HCT116 (cell line): ENCODE measurements around the gene FAM184A. TPM values are rescaled to one million over a fixed set of nuclear protein-coding genes. Genes with fewer than 3 reads are reported as not detected.

Experiments used
- ATAC-seq: fragments of 200-7000 bp; cut with Tn5 transposase; 2 replicates; pipeline ENCODE4 v1.9.1; 2020; ENCODE audit warnings: mild to moderate bottlenecking, moderate library complexity
- BruUV-seq: library from RNA; stranded (reverse); fragments of 400-500 nt; replicated peaks from 2 replicates; lab custom pipeline; 2021; lab: Mats Ljungman, UMichigan
- CTCF ChIA-PET: fragments of 300-600 bp; sonication (Branson Sonifier 250); formaldehyde crosslinking; loops from one replicate; lab custom pipeline; 2021; ENCODE audit warnings: antibody characterized with exemption; lab: Charles Lee
- POLR2A ChIA-PET: fragments of 300-600, 350-600 bp; sonication (Branson Sonifier 250); formaldehyde crosslinking; loops from one replicate; lab custom pipeline; 2021; ENCODE audit warnings: antibody characterized with exemption; lab: Charles Lee
- RAD21 ChIA-PET, 2 experiments: fragments of 300-600 bp; sonication (Branson Sonifier 250); formaldehyde crosslinking; loops; one replicate each; lab custom pipeline; 2023; ENCODE audit warnings: low total read pairs in 2 of 2; ENCODE audit not compliant: uncharacterized antibody in 2 of 2, unreplicated experiment in 2 of 2, low non-redundant PET in 1 of 2; lab: Charles Lee
- DNase-seq: peaks from one replicate; pipeline ENCODE4 v3.0.0-alpha.2; 2010; ENCODE audit warnings: low read depth, low spot score
- H2AFZ ChIP-seq: fragments of 200-600 bp; shearing (Covaris generic), sonication (generic); 2 replicates; pipeline ENCODE4 v1.6.1; 2017; ENCODE audit warnings: low read depth, mixed run types, mixed read lengths, antibody characterized with exemption, low read length; ENCODE audit not compliant: poor library complexity, severe bottlenecking
- H3K27ac ChIP-seq: 2 replicates; pipeline ENCODE4 v1.5.1; 2012; ENCODE audit warnings: low read depth, low read length
- H3K27me3 ChIP-seq: fragments of 200-600 bp; sonication (generic); 2 replicates; pipeline ENCODE4 v1.6.1; 2016; ENCODE audit warnings: mixed run types, low read length, mixed read lengths; ENCODE audit not compliant: insufficient read depth
- H3K36me3 ChIP-seq, 2 experiments: fragments of 200-500 bp in 1 of 2; fragments of 200-600 bp in 1 of 2; sonication (Bioruptor generic) in 1 of 2; sonication (generic) in 1 of 2; 2 replicates each; pipeline versions ENCODE4 v1.5.1 to v1.6.1; 2014 to 2016; ENCODE audit warnings: low read length in 2 of 2, inconsistent platforms in 1 of 2, mixed read lengths in 1 of 2, mixed run types in 1 of 2; ENCODE audit not compliant: insufficient read depth in 2 of 2, control insufficient read depth in 1 of 2
- H3K4me1 ChIP-seq, 2 experiments: fragments of 200-600 bp in 1 of 2; sonication (generic) in 1 of 2; 2 replicates each; pipeline versions ENCODE4 v1.5.1 to v1.6.1; 2012 to 2017; ENCODE audit warnings: low read length in 2 of 2, inconsistent platforms in 1 of 2, mild to moderate bottlenecking in 1 of 2, mixed read lengths in 1 of 2, mixed run types in 1 of 2, moderate library complexity in 1 of 2; ENCODE audit not compliant: insufficient read depth in 2 of 2, control insufficient read depth in 1 of 2
- H3K4me2 ChIP-seq: fragments of 200-600 bp; sonication (generic); 2 replicates; pipeline ENCODE4 v1.6.1; 2017; ENCODE audit warnings: mixed run types, low read length, mixed read lengths
- H3K4me3 ChIP-seq, 2 experiments: fragments of 200-600 bp in 1 of 2; sonication (generic) in 1 of 2; replicated peaks in 1 of 2; 2 replicates each; pipeline ENCODE4 v1.5.1; 2011 to 2016; ENCODE audit warnings: low read length in 2 of 2, control low read depth in 1 of 2, low read depth in 1 of 2, mild to moderate bottlenecking in 1 of 2, mixed read lengths in 1 of 2, mixed run types in 1 of 2
- H3K79me2 ChIP-seq: fragments of 200-600 bp; sonication (generic); 2 replicates; pipeline ENCODE4 v1.6.1; 2017; ENCODE audit warnings: mild to moderate bottlenecking, mixed run types, low read length, moderate library complexity, mixed read lengths; ENCODE audit not compliant: insufficient read depth
- H3K9ac ChIP-seq: fragments of 200-600 bp; sonication (generic); 2 replicates; pipeline ENCODE4 v1.6.1; 2016; ENCODE audit warnings: low read length, mixed read lengths
- H3K9me2 ChIP-seq: fragments of 200-600 bp; sonication (generic), shearing (Covaris generic); 2 replicates; pipeline ENCODE4 v1.6.1; 2017; ENCODE audit warnings: mixed run types, mild to moderate bottlenecking, moderate library complexity; ENCODE audit not compliant: insufficient read depth
- H3K9me3 ChIP-seq, 2 experiments: fragments of 200-500 bp in 1 of 2; fragments of 200-600 bp in 1 of 2; sonication (Bioruptor generic) in 1 of 2; sonication (generic) in 1 of 2; 2 replicates each; pipeline ENCODE4 v1.6.1; 2014 to 2017; ENCODE audit warnings: low read length in 2 of 2, mixed read lengths in 2 of 2, inconsistent platforms in 1 of 2, low read depth in 1 of 2, mild to moderate bottlenecking in 1 of 2, mixed run types in 1 of 2, moderate library complexity in 1 of 2; ENCODE audit not compliant: control insufficient read depth in 1 of 2, insufficient read depth in 1 of 2
- H4K20me1 ChIP-seq: fragments of 200-600 bp; sonication (generic), shearing (Covaris generic); 2 replicates; pipeline ENCODE4 v1.6.1; 2017; ENCODE audit warnings: mixed run types, mild to moderate bottlenecking, moderate library complexity; ENCODE audit not compliant: insufficient read depth
- EGR1 ChIP-seq: IDR thresholded peaks from 2 replicates; pipeline ENCODE4 v1.6.1; 2012; ENCODE audit warnings: low read depth
- ELF1 ChIP-seq: IDR thresholded peaks from 2 replicates; pipeline ENCODE4 v1.6.1; 2012; ENCODE audit warnings: low read depth, borderline replicate concordance
- FOSL1 ChIP-seq: IDR thresholded peaks from 2 replicates; pipeline ENCODE4 v1.6.1; 2012; ENCODE audit warnings: low read depth
- JUND ChIP-seq: IDR thresholded peaks from 2 replicates; pipeline ENCODE4 v1.6.1; 2012
- POLR2A ChIP-seq: IDR thresholded peaks from 2 replicates; pipeline ENCODE4 v1.7.0; 2011; ENCODE audit warnings: borderline replicate concordance; ENCODE audit not compliant: insufficient read depth, insufficient read length; ENCODE audit errors: extremely low read depth
- POLR2AphosphoS5 ChIP-seq: IDR thresholded peaks from 2 replicates; pipeline ENCODE4 v1.6.1; 2011; ENCODE audit warnings: mild to moderate bottlenecking, low read depth, low read length, moderate library complexity
- RAD21 ChIP-seq: IDR thresholded peaks from 2 replicates; pipeline ENCODE4 v1.6.1; 2012; ENCODE audit warnings: low read depth, mild to moderate bottlenecking
- SIN3A ChIP-seq: IDR thresholded peaks from 2 replicates; pipeline ENCODE4 v1.6.1; 2012; ENCODE audit warnings: low read depth
- SP1 ChIP-seq: IDR thresholded peaks from 2 replicates; pipeline ENCODE4 v1.6.1; 2012; ENCODE audit warnings: low read depth
- YY1 ChIP-seq: IDR thresholded peaks from 2 replicates; pipeline ENCODE4 v1.6.1; 2011; ENCODE audit warnings: low read length, low read depth, moderate library complexity, mild to moderate bottlenecking; ENCODE audit not compliant: insufficient replicate concordance; ENCODE audit errors: extremely low read depth
- ZFX ChIP-seq: fragments of 450-650 bp; IDR thresholded peaks from 2 replicates; pipeline ENCODE4 v1.6.1; 2017
- intact Hi-C: fragments of 100-400 bp; cut with micrococcal nuclease; formaldehyde crosslinking; loops from 2 replicates; pipeline ENCODE4 v1.10.0; 2022
- total RNA-seq: library from RNA; stranded (reverse); gene quantifications from one replicate; pipeline ENCODE4 v1.2.1, GENCODE V29; 2021; ENCODE audit not compliant: unreplicated experiment
- TF ChIP-seq, protein P1 (sequence below): IDR thresholded peaks from 2 replicates; pipeline ENCODE4 v1.6.1; 2012
- TF ChIP-seq, protein P2 (sequence below): IDR thresholded peaks from 2 replicates; pipeline ENCODE4 v1.6.1; 2012; ENCODE audit warnings: low read depth

Gene FAM184A
- total RNA-seq, 1 experiment from 2014 or later, result 2.4 TPM

DNA sequence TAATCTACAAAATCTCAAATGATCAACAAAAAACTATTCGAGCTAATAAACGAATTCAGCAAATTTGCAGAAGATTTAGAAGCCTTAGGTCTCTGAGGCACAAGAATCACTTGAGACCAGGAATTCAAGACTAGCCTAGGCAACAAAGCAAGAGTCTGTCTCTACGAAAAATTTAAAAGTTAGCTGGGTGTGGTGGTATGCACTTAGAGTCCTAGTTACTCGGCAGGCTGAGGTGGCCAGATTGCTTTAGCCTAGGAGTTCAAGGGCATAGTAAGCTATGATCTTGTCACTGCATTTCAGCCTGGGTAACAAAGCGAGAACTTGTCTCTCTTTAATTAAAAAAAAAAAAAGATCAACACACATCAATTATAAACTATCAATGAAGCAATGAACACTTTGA is 34.2 kb downstream of the FAM184A start:
- no peak for TF ChIP-seq JUND
- no peak for TF ChIP-seq YY1
- no peak for TF ChIP-seq EGR1
- no peak for TF ChIP-seq RAD21
- TF ChIP-seq POLR2A, result no peak
- TF ChIP-seq, protein P1, sequence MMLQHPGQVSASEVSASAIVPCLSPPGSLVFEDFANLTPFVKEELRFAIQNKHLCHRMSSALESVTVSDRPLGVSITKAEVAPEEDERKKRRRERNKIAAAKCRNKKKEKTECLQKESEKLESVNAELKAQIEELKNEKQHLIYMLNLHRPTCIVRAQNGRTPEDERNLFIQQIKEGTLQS, result no peak
- ChIA-PET CTCF (no interaction called here), RAD21 (no interaction called here), POLR2A (no interaction called here)
- Histone ChIP-seq H3K79me2 (no peaks in the 10 kb centered on the region), H3K4me3 (no peak overlapping the region), H3K9me3 (no peaks in the 10 kb centered on the region), H3K4me1 (no peaks in the 10 kb centered on the region), H3K4me2 (no peak overlapping the region), H2AFZ (no peak overlapping the region), H3K27me3 (no peaks in the 10 kb centered on the region), H3K9me2 (no peaks in the 10 kb centered on the region), H3K27ac (no peak overlapping the region), H3K36me3 (no peaks in the 10 kb centered on the region), H3K9ac (no peak overlapping the region), H4K20me1 (no peaks in the 10 kb centered on the region)
- no peak for ATAC-seq
- no peak for DNase-seq
- BruUV-seq, result no TSS peak
- intact Hi-C loops, result no loop called here

DNA sequence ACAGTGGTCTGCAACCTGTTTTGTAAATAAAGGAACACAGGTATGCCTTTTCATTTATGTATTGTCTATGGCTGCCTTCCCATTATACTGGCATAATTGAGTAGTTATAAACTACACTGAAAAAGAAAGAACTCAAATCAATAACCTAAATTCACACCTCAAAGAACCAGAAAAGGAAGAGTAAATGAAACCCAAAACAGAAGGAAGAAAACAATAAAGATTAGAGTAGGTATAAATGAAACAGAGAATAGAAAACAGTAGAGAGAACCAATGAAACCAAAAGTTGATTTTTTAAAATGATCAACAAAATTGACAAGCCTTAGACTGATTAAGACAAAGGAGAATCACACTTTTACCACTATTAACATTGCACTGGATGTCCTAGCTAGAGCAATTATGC is 34.7 kb downstream of the FAM184A start:
- H3K4me2 ChIP-seq, result no peak overlapping the region
- no peaks in the 10 kb centered on the region for H3K79me2 ChIP-seq
- H3K27me3 ChIP-seq, result no peaks in the 10 kb centered on the region
- TF ChIP-seq, protein P2, sequence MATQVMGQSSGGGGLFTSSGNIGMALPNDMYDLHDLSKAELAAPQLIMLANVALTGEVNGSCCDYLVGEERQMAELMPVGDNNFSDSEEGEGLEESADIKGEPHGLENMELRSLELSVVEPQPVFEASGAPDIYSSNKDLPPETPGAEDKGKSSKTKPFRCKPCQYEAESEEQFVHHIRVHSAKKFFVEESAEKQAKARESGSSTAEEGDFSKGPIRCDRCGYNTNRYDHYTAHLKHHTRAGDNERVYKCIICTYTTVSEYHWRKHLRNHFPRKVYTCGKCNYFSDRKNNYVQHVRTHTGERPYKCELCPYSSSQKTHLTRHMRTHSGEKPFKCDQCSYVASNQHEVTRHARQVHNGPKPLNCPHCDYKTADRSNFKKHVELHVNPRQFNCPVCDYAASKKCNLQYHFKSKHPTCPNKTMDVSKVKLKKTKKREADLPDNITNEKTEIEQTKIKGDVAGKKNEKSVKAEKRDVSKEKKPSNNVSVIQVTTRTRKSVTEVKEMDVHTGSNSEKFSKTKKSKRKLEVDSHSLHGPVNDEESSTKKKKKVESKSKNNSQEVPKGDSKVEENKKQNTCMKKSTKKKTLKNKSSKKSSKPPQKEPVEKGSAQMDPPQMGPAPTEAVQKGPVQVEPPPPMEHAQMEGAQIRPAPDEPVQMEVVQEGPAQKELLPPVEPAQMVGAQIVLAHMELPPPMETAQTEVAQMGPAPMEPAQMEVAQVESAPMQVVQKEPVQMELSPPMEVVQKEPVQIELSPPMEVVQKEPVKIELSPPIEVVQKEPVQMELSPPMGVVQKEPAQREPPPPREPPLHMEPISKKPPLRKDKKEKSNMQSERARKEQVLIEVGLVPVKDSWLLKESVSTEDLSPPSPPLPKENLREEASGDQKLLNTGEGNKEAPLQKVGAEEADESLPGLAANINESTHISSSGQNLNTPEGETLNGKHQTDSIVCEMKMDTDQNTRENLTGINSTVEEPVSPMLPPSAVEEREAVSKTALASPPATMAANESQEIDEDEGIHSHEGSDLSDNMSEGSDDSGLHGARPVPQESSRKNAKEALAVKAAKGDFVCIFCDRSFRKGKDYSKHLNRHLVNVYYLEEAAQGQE, result no peak
- TF ChIP-seq SIN3A (no peak), POLR2AphosphoS5 (no peak), POLR2A (no peak), SP1 (no peak), FOSL1 (no peak), ELF1 (no peak), EGR1 (no peak), ZFX (no peak)
- no TSS peak for BruUV-seq
- no peak overlapping the region for H3K27ac ChIP-seq
- DNase-seq (no peak), ATAC-seq (no peak)
- H3K4me1 ChIP-seq, result no peaks in the 10 kb centered on the region
- ChIA-PET RAD21 (no interaction called here), POLR2A (no interaction called here), CTCF (no interaction called here)
- no peak overlapping the region for H3K9ac ChIP-seq
- no peaks in the 10 kb centered on the region for H4K20me1 ChIP-seq
- no peak overlapping the region for H3K4me3 ChIP-seq
- intact Hi-C loops, result no loop called here
- H3K9me3 ChIP-seq, result no peaks in the 10 kb centered on the region
- no peak overlapping the region for H2AFZ ChIP-seq
- H3K36me3 ChIP-seq, result no peaks in the 10 kb centered on the region
- no peaks in the 10 kb centered on the region for H3K9me2 ChIP-seq
